ENCODE measurements around the gene VWC2L. TPM values are rescaled to one million over a fixed set of nuclear protein-coding genes. Genes with fewer than 3 reads are reported as not detected.

The VWC2L gene
- total and polyA plus RNA-seq, 10 of the 15 experiments (the other 5 are each of a cell fraction or from before 2014, with no cell fraction given) = not detected

DNA sequence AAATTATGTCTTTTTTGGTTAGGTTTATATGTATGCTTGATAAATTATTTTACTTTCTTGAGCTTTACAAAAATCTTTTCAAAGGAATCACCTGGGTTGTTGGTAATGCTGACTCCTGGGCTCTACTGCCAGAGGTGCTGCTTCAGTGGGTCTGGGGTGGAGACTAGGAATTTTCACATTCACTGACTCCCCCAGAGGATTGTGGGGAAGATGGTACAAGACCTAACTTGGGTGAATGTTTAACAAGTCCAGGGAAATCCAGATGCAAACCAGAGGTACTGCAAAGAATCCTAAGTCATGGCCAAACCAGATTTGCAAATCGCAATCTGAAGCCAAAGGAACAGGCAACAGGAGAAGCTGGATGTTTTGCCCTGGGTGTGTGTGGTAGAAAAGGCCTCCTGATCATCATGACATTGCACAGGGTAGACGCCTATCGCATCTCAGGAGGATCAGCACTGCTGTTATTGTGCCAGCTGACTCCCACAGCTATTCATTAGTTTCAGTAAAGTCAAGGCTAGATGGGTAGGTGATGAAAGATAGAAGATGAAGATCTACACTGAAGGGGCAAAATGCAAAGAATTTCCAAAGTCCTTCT is 213.4 kb downstream of the VWC2L start (continued):
- no peak for TF ChIP-seq KDM1A (IDR thresholded peaks at IDR 0.05; ENCODE audit: borderline replicate concordance)
- TF ChIP-seq, protein P1, sequence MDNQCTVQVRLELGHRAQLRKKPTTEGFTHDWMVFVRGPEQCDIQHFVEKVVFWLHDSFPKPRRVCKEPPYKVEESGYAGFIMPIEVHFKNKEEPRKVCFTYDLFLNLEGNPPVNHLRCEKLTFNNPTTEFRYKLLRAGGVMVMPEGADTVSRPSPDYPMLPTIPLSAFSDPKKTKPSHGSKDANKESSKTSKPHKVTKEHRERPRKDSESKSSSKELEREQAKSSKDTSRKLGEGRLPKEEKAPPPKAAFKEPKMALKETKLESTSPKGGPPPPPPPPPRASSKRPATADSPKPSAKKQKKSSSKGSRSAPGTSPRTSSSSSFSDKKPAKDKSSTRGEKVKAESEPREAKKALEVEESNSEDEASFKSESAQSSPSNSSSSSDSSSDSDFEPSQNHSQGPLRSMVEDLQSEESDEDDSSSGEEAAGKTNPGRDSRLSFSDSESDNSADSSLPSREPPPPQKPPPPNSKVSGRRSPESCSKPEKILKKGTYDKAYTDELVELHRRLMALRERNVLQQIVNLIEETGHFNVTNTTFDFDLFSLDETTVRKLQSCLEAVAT (IDR thresholded peaks at IDR 0.05) = no peak
- TF ChIP-seq FOXM1 (IDR thresholded peaks at IDR 0.05; ENCODE audit: low read depth, low read length) = no peak
- TF ChIP-seq CBX3 (IDR thresholded peaks at IDR 0.05; ENCODE audit: borderline replicate concordance, low read depth) = no peak
- TF ChIP-seq TAF1 (IDR thresholded peaks at IDR 0.05; ENCODE audit: borderline replicate concordance, low read depth, low read length) = no peak

DNA sequence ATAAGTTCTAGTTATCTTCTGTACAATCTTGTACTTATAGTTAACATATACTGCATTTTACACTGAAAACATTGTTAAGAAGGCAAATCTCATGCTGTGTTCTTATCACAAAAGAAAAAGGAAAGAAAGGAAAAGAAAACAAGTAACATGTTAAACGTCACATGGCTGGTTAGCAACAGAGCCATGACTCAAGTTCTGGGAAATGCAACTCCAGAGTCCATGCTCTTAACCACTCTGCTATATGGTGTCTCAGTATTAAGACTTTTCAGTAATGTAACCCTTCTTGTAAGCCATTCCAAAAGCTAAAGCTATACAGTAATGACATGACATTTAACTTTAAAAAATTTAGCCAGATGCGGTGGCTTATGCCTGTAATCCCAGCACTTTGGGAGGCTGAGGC is 217.2 kb downstream of the VWC2L start:
- ATAC-seq = no peak
- Histone ChIP-seq H3K4me1 (ENCODE audit: control insufficient read depth, insufficient read depth, low read length) (no peaks in the 10 kb centered on the region), H3K4me2 (ENCODE audit: control insufficient read depth, insufficient read depth) (no peak overlapping the region), H4K20me1 (ENCODE audit: control insufficient read depth, insufficient read depth) (no peaks in the 10 kb centered on the region), H3K27ac (ENCODE audit: control insufficient read depth, insufficient read depth) (no peak overlapping the region), H2AFZ (ENCODE audit: control insufficient read depth, low read depth, low read length) (no peak overlapping the region), H3K4me3 (no peak overlapping the region), H3K9me3 (replicated peaks; ENCODE audit: control insufficient read depth, insufficient read depth, low read length) (no peaks in the 10 kb centered on the region), H3K79me2 (ENCODE audit: control insufficient read depth, insufficient read depth, low read length) (no peaks in the 10 kb centered on the region), H3K36me3 (ENCODE audit: control insufficient read depth in 2 of 2, insufficient read depth in 2 of 2, low read length in 1 of 2) (no peaks in the 10 kb centered on the region), H3K9ac (ENCODE audit: control insufficient read depth, insufficient read depth, low read length) (no peak overlapping the region), H3K27me3 (replicated peaks in 1 of 2; ENCODE audit: control insufficient read depth in 2 of 2, insufficient read depth in 2 of 2, low read length in 1 of 2) (no peaks in the 10 kb centered on the region; a peak in 1 of 4 replicates)
- TF ChIP-seq DPF2 (IDR thresholded peaks at IDR 0.05) (no peak), RAD51 (IDR thresholded peaks at IDR 0.05) (no peak), BHLHE40 (IDR thresholded peaks at IDR 0.05; ENCODE audit: borderline replicate concordance in 1 of 2, low read depth in 2 of 2, low read length in 1 of 2) (no peak), FOS (IDR thresholded peaks at IDR 0.05; ENCODE audit: borderline replicate concordance, extremely low read depth, insufficient read length) (no peak), PAX8 (IDR thresholded peaks at IDR 0.05) (no peak), BRCA1 (IDR thresholded peaks at IDR 0.05; ENCODE audit: low read depth, low read length) (no peak), SRF (IDR thresholded peaks at IDR 0.05; ENCODE audit: low read depth in 2 of 2, low read length in 2 of 2) (no peak), SUZ12 (IDR thresholded peaks at IDR 0.05; ENCODE audit: unreplicated experiment) (no peak), FOXM1 (IDR thresholded peaks at IDR 0.05; ENCODE audit: low read depth, low read length) (no peak), MYC (IDR thresholded peaks at IDR 0.05; ENCODE audit: insufficient read depth, insufficient read length, insufficient replicate concordance, low read length, severe bottlenecking) (no peak), IRF4 (IDR thresholded peaks at IDR 0.05; ENCODE audit: low read depth, low read length) (no peak), NFYA (IDR thresholded peaks at IDR 0.05; ENCODE audit: borderline replicate concordance, low read depth, low read length) (no peak), CBX5 (IDR thresholded peaks at IDR 0.05; ENCODE audit: low read depth) (no peak), ZNF274 (IDR thresholded peaks at IDR 0.05; ENCODE audit: insufficient read depth, insufficient read length) (no peak)
- BruUV-seq (replicated peaks) = no TSS peak
- peak; percentile 7 for FAIRE-seq
- ChIA-PET RAD21 (ENCODE audit: unreplicated experiment) (no interaction called here), SMC1A (ENCODE audit: uncharacterized antibody, unreplicated experiment) (no interaction called here), POLR2A (no interaction called here), CTCF (no interaction called here)
- in situ Hi-C loops (cut with MboI) (no loop called here), intact Hi-C loops (cut with micrococcal nuclease; ENCODE audit: unreplicated experiment) (no loop called here)
- WGBS (ENCODE audit: insufficient coverage, insufficient replicate concordance, low lambda C conversion rate, missing lambda C conversion rate) = 33% methylated on average over 2 of the region's 2 CpGs
- DNase-seq (ENCODE audit: low read depth, low spot score) = no peak
